Ecto neural progenitor cell (in vitro differentiated cells): ENCODE results near the gene DDX5.
"Not testable (repeated sequence)": the region's sequence is repeated elsewhere in the genome, so short reads cannot be mapped to it uniquely, and the experiment has no call there.

Experiments
- DNase-seq: peaks from one replicate; pipeline ENCODE4 v3.0.0-alpha.2; 2018; ENCODE audit warnings: low spot score

The DDX5 gene

DNA sequence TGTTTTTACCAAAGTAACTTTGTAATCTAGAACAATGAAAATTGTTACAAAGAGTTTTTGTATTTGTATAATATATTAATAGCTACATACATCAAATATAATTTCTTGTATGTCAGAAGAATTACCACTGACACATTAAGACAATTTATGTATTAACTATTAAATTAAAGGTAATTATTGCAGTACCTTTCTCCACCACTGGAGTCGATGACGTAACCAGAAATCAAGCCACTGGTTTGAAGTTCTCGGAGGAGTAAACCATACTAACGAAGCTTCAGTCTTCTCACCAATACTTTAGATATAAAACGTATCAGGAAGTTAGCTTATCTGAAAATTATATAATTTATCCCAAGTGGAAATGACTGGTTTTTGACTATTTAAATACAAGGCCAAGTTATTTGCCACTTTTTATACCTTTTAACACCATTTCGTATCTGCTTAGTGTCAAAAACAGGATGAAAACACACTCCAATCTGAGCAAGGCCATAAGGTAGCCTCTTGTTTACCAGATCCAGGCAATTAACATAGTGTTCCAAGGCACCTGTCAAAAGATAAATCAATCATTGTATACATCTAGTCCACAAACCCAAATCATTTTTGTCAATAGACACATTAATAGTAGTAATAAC lies 13.5 kb downstream of the DDX5 start:
- DNase-seq = no peak

DNA sequence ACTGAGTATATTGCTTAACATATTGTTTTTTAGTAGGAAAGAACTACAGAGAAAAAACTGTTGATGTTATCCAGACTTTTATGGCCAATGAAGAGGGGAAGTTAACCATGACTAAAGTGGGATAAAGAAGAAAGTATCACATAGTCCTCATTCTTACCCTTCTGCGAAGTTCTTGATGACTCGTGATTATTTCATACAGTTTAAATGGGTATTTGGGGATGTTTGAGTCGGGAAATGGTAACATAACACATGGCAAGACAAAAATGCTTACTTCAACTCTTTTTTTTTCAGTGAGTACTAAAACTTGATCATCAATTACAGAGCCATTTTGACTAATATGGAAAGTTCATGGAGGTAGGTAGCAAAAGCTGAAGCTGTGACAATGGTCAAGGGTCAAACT lies 14.1 kb downstream of the DDX5 start:
- DNase-seq = no peak

DNA sequence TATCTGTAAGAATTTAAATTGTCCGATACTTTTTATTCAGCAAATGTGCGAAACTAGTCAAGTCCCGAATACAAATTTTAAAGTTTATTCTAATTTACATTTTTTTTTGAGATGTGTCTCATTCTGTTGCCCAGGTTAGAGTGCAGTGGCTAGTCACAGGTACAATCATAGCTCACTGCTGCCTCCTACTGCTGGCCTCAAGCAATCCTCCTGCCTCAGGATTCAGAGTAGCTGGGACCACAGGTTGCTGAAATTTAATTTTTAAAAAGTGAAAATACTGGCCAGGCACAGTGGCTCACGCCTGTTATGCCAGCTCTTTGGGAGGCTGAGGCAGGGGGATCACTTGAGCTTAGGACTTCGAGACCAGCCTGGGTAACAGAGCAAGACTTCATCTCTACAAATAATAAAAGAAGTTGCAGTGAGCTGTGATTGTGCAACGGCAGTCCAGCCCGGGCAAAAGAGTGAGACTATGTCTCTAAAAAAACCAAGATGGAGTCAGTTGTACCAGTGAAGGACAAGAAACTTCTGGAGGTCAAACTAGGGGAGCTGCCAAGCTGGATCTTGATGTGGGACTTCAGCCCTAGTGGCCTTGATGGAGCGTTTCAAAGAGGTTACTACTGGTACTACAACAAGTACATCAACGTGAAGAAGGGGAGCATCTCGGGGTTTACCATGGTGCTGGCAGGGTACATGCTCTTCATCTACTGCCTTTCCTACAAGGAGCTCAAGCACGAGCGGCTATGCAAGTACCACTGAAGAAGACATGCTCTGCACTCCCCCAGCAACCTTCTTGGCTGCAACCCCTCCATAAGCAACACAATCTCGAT lies 14.8 kb downstream of the DDX5 start:
- no peak for DNase-seq

DNA sequence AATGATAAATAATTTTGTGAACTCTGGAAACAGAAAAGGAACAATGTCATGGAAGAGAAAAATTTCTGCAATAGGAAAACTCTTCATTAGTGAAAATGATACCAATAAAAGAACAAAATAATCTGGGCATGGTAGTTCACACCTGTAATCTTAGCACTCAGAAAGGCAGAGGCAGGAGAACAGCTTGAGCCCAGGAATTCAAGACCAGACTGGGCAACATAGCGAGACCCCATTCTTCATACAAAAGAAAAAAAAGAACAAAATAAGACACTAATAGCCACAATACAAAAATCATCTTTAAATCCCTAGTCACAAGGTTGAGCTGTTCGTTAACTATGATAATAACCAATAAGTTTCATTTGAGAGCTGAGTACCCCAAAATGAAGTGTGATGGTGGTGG lies 17.8 kb downstream of the DDX5 start:
- no peak for DNase-seq

DNA sequence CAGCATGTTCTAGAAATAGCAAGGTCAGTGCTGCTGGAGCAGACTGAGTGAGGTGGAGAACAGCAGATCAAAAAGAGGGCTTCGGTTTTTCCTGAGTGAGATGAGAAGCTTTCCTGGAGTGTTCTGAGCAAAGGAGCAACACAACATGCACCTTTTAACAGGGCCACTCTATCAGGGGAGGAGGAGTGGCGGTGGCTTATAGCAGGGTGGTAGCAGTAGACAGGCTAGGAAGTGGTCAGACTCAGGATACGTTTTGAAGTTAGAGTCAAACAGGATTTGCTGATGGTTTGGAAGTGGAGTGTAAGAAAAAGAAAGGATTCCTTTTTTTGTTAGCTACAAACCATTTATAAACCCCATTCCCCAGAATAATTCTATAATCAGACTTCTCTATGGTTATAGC lies 21.7 kb downstream of the DDX5 start:
- DNase-seq = no peak

DNA sequence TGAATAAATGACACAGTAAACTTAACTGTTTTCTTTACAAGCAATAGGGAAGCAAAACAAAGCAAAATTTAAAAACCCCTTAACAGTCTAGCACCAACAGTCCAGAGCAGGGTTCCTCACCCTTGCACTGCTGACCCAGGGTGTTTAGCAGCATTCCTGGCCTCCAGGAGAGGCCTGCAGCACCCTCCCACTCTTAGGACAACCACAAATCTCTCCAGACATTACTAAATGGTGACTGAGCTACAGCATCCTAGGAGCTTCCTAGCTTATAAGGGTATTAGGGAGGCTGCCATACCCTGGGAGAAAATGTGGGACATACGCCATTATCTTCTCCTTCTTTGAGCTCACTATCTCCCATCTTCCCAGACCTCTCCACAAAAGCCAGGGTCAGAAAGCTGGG lies 25.1 kb downstream of the DDX5 start:
- no peak for DNase-seq

DNA sequence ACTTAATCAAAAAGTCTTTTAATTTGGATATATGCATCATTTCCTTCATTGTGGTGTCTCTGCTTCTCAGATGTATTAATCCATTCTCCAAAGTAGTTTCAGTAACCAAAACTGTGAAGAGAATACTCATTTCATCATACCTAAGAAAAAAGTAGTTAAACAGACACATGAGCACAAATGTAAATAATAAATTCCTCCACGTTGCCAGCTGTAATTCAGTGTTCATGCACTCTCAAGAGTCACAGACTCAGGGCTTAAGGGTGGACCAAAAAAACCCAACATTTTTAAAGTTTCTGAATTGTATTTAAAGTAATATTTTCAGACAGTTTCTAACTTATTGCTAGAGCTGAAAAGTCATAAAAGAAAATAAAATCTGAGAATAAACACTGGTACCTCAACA lies 28.2 kb downstream of the DDX5 start:
- no peak for DNase-seq

DNA sequence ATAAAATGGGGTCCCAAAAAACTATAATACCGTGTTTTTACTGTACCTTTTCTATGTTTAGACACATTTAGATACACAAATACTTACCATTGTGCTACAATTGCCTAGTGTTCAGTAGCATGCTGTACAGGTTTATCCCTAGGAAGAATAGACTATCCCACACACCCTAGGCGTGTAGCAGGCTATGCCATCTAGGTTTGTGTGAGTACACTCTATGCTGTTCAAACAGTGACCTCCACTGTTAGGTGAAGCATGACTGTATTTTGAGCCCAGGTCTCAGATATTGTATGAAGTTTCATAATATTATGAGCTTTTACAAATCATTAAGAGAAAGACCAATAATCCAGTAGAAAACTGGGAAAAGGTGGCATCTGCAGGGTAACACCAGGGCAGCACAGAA lies 33.5 kb downstream of the DDX5 start:
- no peak for DNase-seq

DNA sequence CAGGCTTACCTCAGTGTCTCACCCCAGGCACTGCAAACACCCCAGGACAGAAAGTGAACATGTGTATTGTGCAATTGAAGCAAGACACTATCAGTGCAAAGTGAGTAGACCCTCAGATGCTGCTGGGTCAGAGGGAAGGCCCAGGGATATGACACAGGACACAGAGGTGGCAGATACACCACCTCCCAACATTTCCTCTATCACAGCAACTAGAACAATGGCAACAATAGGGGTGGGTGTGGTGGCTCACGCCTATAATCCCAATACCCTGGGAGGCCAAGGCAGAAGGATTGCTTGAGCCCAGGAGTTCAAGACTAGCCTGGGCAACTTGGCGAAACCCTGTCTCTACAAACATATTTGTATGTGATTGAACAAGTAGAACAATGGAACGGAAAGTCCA lies 34.6 kb downstream of the DDX5 start:
- DNase-seq = no peak

DNA sequence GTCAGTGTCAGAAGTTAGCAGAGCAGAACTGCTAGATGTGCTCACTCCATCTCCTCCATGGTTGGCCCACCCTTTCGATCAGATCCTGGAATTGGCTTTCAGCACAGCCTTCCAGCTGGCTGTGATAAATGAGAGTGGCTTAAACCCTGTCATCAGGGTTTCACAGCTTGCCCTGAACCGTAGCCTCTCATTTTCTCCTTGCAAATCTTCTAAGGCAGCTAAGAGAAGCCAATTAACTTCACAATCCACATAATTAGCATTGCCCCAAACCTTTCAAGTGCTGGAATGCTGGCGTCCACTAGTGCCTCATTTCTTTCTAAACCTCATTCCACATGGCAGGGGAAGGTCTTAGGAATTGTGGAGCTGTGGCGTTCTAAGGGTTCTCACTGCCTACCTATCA lies 35.5 kb downstream of the DDX5 start:
- DNase-seq = peak; percentile 52

DNA sequence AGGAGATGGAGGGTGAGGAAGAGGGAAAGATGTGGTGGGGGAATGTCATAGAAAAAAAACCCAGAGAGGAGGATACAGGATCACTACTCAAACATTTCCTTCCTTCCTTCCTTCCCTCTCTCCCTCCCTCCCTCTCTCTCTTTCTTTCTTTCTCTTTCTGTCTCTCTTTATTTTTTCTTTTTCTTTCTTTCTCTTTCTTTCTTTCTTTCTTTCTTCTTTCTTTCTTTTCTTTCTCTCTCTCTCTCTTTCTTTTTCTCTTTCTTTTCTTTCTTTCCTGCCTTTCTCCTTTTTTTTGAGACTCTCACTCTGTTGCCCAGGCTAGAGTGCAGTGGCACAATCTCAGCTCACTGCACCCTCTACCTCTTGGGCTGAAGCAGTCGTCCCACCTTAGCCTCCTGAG lies 39.3 kb downstream of the DDX5 start:
- DNase-seq = not testable (repeated sequence)

DNA sequence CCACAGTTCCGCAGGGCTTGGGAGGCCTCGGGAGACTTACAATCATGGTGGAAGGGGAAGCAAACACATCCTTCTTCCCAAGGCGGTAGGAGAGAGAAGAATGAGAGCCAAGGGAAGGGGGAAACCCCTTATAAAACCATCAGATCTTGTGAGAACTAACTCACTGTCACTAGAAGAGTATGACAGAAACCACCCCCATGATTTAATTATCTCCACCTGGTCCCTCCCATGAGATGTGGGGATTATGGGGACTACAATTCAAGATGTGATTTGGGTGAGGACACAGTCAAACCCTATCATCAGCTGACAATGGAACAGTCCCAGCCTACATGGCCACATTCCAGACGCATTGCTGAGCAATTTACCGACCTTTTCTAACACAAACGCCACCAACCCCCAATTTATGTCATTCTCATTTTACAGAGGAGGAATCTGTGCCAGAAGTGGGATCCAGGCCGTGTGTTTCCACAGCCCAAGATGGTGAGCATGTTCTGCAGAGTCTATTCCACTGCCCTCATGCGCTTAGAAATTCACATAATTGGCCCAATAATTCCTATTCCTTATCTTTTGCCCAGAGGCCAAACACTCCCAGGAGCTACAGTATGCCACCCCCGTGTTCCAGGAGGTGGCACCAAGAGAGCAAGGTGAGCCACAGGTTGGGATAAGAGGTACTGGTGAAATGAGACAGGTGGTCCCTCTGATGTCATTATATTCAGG lies 39.9 kb downstream of the DDX5 start:
- no peak for DNase-seq

DNA sequence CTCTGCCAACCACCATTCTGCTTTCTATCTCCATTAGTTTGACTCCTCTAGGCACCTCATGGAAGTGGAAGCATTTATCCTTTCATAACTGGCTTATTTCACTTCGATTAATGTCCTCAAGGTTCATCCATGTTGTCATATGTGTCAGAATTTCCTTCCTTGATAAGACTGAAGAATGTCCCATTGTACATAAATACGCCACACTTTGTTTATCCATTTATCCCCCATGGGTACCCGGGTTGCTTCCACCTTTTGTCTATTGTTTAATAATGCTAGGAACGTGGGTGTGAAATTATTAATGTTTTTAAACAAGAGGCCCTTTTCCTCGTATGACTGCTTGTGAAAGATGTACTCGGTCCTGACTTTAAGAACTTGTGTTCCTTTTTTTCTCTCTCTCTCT lies 44.3 kb downstream of the DDX5 start:
- DNase-seq = no peak

DNA sequence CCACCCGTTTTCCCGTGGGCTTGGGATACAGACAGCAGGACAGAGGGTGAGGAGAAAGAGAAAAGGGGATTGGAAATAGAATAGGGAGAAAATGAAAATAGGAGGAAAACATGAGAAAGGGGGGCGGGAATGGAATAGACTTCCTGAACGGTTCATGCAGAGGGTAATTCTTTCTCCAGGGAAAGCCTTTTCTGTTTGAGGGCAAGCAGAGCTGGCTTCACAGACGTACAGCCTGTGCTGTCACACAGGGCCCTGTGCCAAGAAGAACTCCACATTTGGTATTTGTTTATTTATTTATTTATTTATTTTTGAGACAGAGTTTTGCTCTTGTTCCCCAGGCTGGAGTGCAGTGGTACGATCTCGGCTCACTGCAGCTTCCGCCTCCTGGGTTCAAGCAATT lies 45.1 kb downstream of the DDX5 start:
- DNase-seq = no peak

DNA sequence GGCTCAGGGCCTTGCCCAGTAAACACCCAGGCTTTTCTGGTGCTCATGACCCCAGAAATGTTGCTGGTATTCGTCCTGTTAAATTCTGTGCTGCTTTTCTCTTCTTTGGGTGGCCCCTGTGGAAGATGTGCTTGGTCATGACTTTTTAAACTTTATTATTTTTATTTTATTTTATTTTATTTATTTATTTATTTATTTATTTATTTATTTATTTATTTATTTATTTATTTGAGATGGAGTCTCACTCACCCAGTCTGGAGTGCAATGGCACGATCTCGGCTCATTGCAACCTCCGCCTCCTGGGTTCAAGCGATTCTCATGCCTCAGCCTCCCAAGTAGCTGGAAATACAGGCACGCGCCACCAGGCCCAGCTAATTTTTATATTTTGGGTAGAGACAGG lies 46.3 kb downstream of the DDX5 start:
- DNase-seq = not testable (repeated sequence)

DNA sequence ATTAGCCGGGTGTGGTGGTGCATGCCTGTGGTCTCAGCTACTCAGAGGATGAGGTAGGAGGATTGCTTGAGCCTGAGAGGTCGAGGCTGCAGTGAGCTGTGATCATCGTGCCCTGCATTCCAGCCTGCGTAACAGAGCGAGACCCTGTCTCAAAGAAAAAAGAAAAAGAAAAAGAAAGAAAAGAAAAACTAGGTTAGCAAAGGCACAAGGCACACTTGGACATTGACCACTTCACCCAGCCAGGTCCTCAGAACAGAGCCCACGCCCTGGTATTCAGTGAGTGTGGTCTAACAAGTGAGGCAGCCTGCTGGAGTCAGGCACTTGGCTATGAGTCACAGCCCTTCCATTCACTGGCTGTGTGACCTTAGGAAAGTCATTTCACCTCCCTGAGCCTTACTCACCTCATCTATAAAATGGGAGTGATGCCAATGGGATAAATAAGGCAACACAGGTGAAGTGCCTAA lies 46.8 kb downstream of the DDX5 start:
- no peak for DNase-seq

DNA sequence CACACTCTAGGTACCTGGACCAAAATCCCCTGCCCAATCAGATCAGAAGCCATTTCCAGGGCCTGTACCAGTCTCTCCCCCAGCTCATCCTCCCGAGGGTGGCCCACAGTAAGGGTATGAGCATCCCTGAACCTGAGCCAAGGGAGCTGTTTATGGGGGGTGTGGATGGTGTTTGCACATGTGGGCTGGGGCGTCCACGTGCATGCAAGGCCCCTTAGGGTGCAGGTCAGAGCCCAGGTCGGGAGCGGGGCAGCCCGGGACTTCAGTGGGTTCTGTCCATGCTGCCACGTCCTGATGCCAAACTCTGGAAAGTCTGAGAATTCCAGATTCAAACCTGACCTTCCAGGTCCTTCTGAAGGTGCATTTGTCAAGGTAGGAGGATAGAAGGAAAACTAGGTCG lies 47.3 kb downstream of the DDX5 start:
- DNase-seq = no peak

DNA sequence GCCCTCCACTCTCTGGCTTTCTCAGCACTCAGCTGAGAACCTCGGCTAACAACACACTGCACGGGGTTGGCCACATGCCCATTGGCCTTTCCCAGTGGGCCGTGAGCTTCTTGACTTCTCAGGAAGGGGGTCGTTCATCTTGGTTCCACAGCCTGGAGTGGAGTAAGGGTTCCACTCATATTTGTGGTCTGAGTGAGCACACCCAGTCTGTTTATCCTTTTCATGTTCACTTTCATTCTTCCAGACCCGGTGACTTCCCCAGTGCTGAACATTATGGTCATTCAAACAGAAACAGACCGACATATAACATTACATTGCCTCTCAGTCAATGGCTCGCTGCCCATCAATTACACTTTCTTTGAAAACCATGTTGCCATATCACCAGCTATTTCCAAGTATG lies 48.9 kb downstream of the DDX5 start:
- no peak for DNase-seq

DNA sequence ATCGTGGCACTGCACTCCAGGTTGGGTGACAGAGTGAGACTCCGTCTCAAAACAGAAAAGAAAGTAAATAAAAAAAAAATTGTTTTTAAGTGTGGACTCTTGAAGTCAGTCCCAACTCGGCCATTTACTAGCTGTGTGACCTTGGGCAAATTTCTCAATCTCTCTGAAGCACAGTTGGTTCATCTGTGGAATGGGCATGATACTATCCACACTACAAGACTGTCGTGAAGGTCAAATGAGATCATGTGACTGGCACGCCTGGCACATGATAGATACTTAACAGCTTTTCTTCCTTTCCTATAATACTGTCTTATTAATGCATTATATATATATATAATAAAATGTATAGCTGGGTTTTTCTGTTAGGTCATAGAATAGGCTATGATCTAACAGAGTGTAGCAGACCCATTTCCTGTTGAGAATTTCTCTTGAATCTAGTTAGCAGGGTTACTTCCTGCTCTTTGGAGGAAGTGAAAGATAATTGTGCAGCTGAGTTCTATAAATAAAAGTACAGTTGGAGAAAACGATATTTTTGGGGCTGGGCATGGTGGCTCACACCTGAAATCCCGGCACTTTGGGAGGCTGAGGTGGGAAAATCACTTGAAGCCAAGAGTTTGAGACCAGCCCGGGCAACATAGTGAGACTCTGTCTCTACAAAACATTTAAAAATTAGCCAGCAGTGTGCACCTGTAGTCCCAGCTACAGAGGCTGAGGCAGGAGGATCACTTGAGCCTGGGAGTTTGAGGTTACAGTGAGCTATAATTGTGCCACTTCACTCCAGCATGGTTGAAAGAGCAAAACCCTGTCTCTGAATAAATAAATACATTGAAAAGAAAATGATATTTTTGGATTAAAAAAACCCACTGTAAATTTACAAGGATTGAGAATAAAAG lies 49.9 kb downstream of the DDX5 start:
- no peak for DNase-seq

DNA sequence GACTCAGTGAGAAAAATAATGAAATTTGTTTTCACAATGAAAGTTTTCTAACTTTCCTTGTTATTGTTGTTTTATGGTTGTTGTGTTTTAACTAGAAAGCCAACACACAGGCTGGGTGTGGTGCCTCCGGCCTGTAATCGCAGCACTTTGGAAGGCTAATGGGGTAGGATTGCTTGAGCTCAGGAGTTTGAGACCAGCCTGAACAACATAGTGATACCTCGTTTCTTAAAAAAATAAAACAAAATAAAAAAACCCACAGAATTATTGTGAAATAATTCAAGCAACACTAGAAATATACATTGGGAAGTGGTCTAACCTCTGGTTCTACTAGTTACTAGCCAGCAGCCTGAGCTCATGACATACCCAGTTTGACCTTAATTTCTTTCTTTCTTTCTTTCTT lies 56.5 kb downstream of the DDX5 start:
- no peak for DNase-seq

DNA sequence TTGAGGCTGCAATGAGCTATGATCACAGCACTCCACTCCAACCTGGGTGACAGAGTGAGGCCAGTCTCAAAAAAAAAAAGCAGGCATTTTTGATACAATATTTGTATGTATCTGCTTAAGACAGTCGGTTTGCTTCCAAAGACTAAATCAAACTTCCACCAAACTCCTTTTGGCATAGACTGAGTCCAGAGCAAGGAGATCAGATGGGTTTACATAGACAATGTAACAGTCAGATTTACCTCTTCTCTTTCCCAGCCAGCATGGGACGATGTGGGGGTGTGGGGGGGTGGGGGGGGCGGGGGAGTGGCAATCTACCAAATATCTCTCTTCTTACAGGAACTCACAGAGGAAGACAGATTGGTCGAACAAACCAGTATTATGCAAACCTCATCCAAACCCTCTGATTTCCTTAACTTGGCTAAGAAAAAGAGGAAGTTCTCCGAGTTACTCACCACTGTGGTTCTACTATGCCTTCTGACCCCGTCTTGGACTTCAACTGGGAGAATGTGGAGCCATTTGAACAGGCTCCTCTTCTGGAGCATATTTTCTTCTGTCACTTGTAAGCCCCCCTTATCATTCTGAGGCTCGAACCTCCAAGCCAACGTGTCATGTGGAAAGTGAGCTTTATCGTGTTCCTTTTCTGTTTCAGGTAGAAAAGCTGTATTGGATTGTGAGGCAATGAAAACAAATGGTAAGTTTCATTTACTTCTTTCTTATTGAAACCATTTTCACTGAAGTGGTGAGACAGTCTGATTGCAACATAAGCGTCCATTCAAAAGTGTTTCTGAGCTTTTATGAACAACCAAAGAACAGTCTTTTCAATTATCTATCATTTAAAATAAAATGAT lies 57.2 kb downstream of the DDX5 start, which contains the start of gene MILR1:
MILR1 (plus strand) TSS at position 451 of the 848 bp plus-strand sequence; CDS start at position 505, 54 bp downstream.
- no peak for DNase-seq
